Measurements from ENCODE around the gene HAND1. TPM values are rescaled to one million over a fixed set of nuclear protein-coding genes. Genes with fewer than 3 reads are reported as not detected.

HAND1 gene
- total and polyA plus RNA-seq, 9 of the 15 experiments (the other 6 are each of a cell fraction or from before 2014, with no cell fraction given), result not detected

- TF ChIP-seq FUS (optimal IDR thresholded peaks at IDR 0.05; ENCODE audit: low read depth, low read length) (no peak), ZBTB49 (CRISPR knock-in tag; IDR thresholded peaks at IDR 0.05; ENCODE audit: borderline replicate concordance) (no peak), ZNF263 (CRISPR knock-in tag; IDR thresholded peaks at IDR 0.05; ENCODE audit: borderline replicate concordance) (no peak), ZNF395 (CRISPR knock-in tag; IDR thresholded peaks at IDR 0.05) (no peak; the same call in 1 of the 2 replicates), ASH1L (IDR thresholded peaks at IDR 0.05; ENCODE audit: borderline replicate concordance, low read depth, partially characterized antibody) (peak; percentile 90), ZNF133 (CRISPR knock-in tag; IDR thresholded peaks at IDR 0.05) (no peak), CCNT2 (IDR thresholded peaks at IDR 0.05; ENCODE audit: borderline replicate concordance, extremely low read depth, insufficient read length, low read depth, low read length) (peak; percentile 75), TSC22D4 (tag; IDR thresholded peaks at IDR 0.05) (no peak), ZMIZ1 (IDR thresholded peaks at IDR 0.05; ENCODE audit: low read depth in 2 of 2, low read length in 2 of 2) (no peak; a peak in 1 of 4 replicates), CREB1 (IDR thresholded peaks at IDR 0.05) (peak; percentile 34; the same call in 1 of the 2 replicates), CREB1 (CRISPR knock-in tag; IDR thresholded peaks at IDR 0.05) (0 out of 2 replicates have a peak, but pooled peaks have one; percentile 24), PHF20 (IDR thresholded peaks at IDR 0.05; ENCODE audit: partially characterized antibody) (peak; percentile 72), PBX2 (CRISPR knock-in tag; IDR thresholded peaks at IDR 0.05; ENCODE audit: low read depth) (peak; percentile 96), PBX2 (tag; conservative IDR thresholded peaks at IDR 0.05; ENCODE audit: low read depth) (peak; percentile 97), NRF1 (conservative IDR thresholded peaks at IDR 0.05 in 1 of 2, IDR thresholded peaks at IDR 0.05 in 1 of 2) (peak; percentile 13 to 36; a peak in 2 of 4 replicates)
Measured at GRCh38 chr5:154445422-154446194, 32.4 kb downstream of the HAND1 start, which contains the start of gene SAP30L (continued).
